Adrenal gland (tissue), 12 donors: ENCODE measurements around the gene ACAP3. TPM values are rescaled to one million over a fixed set of nuclear protein-coding genes. Genes with fewer than 3 reads are reported as not detected.
A peak's percentile ranks its signal among the peaks of the same experiment; 100 is the strongest.

Experiments
- DNase-seq, 7 donors: peaks; one replicate each; pipeline ENCODE4 v3.0.0-alpha.2; 2019 to 2020
- H3K27ac ChIP-seq, 5 donors: fragments of 200-600 bp; sonication (generic) in 4 of 5; 1 replicate in 3 of 5; 2 replicates in 2 of 5; pipeline versions ENCODE4 v1.5.1 to v1.8.0; 2016 to 2020; ENCODE audit warnings: mild to moderate bottlenecking in 1 of 5
- H3K27me3 ChIP-seq: fragments of 200-600 bp; 2 replicates; pipeline ENCODE4 v1.8.0; 2021
- H3K36me3 ChIP-seq, 2 donors: fragments of 200-600 bp; replicated peaks in 1 of 2; 1 replicate in 1 of 2; 2 replicates in 1 of 2; pipeline versions ENCODE4 v1.5.1 to v1.8.0; 2018 to 2022
- H3K4me1 ChIP-seq, 2 donors: fragments of 200-600 bp; replicated peaks in 1 of 2; 1 replicate in 1 of 2; 2 replicates in 1 of 2; pipeline versions ENCODE4 v1.5.1 to v1.8.0; 2018 to 2021
- H3K4me3 ChIP-seq, 4 donors: fragments of 200-600 bp; sonication (generic) in 3 of 4; one replicate each; pipeline ENCODE4 v1.5.1; 2016 to 2018
- H3K9me3 ChIP-seq, 3 donors: fragments of 200-600 bp; sonication (generic) in 1 of 3; replicated peaks in 1 of 3; 1 replicate in 2 of 3; 2 replicates in 1 of 3; pipeline versions ENCODE4 v1.5.1 to v1.8.0; 2016 to 2021
- CTCF ChIP-seq, 6 experiments: fragments of 450-650 bp in 4 of 6; fragments of 200-600 bp in 2 of 6; sonication (generic) in 1 of 6; IDR thresholded peaks; 1 replicate in 5 of 6; 2 replicates in 1 of 6; pipeline versions ENCODE4 v1.5.1 to v1.8.0; 2016 to 2021; ENCODE audit warnings: antibody characterized with exemption in 6 of 6, mild to moderate bottlenecking in 2 of 6, moderate library complexity in 1 of 6
- POLR2A ChIP-seq, 2 donors: fragments of 450-650 bp; IDR thresholded peaks; one replicate each; pipeline ENCODE4 v1.6.1; 2017; ENCODE audit warnings: antibody characterized with exemption in 2 of 2, mild to moderate bottlenecking in 2 of 2, moderate library complexity in 1 of 2
- WGBS, 4 donors: extraction: QIAGEN DNeasy Blood & Tissue Kit in 2 of 4; methylation state at CpG; one replicate each; pipeline versions ENCODE4 v1.1.5 to v1.1.7; 2013 to 2017; 5-methylcytosine and 5-hydroxymethylcytosine counted together
- intact Hi-C, 2 donors: fragments of 100-400 bp; cut with DNase I; formaldehyde crosslinking; loops; one replicate each; pipeline versions ENCODE4 v1.14.1 to v1.15.0; 2022 to 2023
- polyA plus RNA-seq, 3 donors: library from polyadenylated mRNA; stranded (reverse); fragments of 200-250 nt in 2 of 3; fragments of 350-450 nt in 1 of 3; fragmentation: Illumina TruSeq in 1 of 3; extraction: RNeasy Lipid Tissue Mini Kit (QIAGEN cat#74804) in 1 of 3; gene quantifications; one replicate each; pipeline ENCODE4 v1.2.3, GENCODE V29; 2013 to 2014
- total RNA-seq, 9 donors: library from RNA; depleted of rRNA in 4 of 9; stranded (reverse); fragments of >200 nt in 4 of 9; fragments of 120-200 nt in 1 of 9; fragmentation: NEBNext Ultra II Directional in 1 of 9; extraction: Animal tissue kit (Norgen Biotek cat#: 25700) in 1 of 9; gene quantifications; one replicate each; pipeline versions ENCODE4 v1.1.0 to v1.2.4, GENCODE V29; 2013 to 2023
- donor health status: healthy with polysubstance abuse.
- donor health status: Bipolar disorder and iron deficiency.
- donor health status: DM: yes; HTN: yes; CAD: no.
- donor health status: DM: no; HTN: no; CAD: no.
- donor health status: DM: no; HTN: no; CAD: no.
- donor health status: DM: yes; HTN: yes; CAD: no.

Gene ACAP3
- total and polyA plus RNA-seq, 12 donors: 5.0 to 385 (median 40.8) TPM

GRCh38 chr1:1329304-1330210 is 21.8 kb upstream of the ACAP3 start:
- Histone ChIP-seq H3K4me1 (peaks cover 6 to 27% of the 10 kb centered on the region in 2 donors), H3K27me3 (no peaks in the 10 kb centered on the region), H3K4me3 (no peak overlapping the region), H3K27ac (no peak overlapping the region), H3K9me3 (no peaks in the 10 kb centered on the region), H3K36me3 (peaks cover 0 to 19% of the 10 kb centered on the region in 2 donors)
- WGBS, 4 donors: 85 to 88% (median 86%) methylated on average over 43 to 58 of the region's 58 CpGs
- TF ChIP-seq POLR2A (IDR thresholded peaks at IDR 0.05) (no peak), CTCF (IDR thresholded peaks at IDR 0.05) (no peak)
- DNase-seq: no peak
- intact Hi-C loops: no loop called here

GRCh38 chr1:1328254-1328653 is 20.5 kb upstream of the ACAP3 start:
- WGBS, 4 donors: 76 to 92% (median 85%) methylated on average over 2 to 15 of the region's 15 CpGs
- Histone ChIP-seq H3K9me3 (no peaks in the 10 kb centered on the region), H3K36me3 (peaks cover 0 to 19% of the 10 kb centered on the region in 2 donors), H3K4me3 (no peak overlapping the region), H3K27ac (no peak overlapping the region), H3K27me3 (no peaks in the 10 kb centered on the region), H3K4me1 (peaks cover 6 to 31% of the 10 kb centered on the region in 2 donors)
- DNase-seq: no peak
- TF ChIP-seq CTCF (IDR thresholded peaks at IDR 0.05): no peak
- TF ChIP-seq POLR2A (IDR thresholded peaks at IDR 0.05): no peak
- intact Hi-C loops: no loop called here

GRCh38 chr1:1327291-1327690 is 19.6 kb upstream of the ACAP3 start:
- Histone ChIP-seq H3K27ac (no peak overlapping the region), H3K27me3 (no peaks in the 10 kb centered on the region), H3K36me3 (peaks cover 0 to 19% of the 10 kb centered on the region in 2 donors), H3K4me1 (peaks cover 6 to 37% of the 10 kb centered on the region in 2 donors), H3K9me3 (no peaks in the 10 kb centered on the region), H3K4me3 (no peak overlapping the region)
- no peak for DNase-seq
- WGBS, 4 donors: 87 to 93% (median 89%) methylated on average over 21 to 40 of the region's 40 CpGs
- TF ChIP-seq POLR2A (IDR thresholded peaks at IDR 0.05) (no peak), CTCF (IDR thresholded peaks at IDR 0.05) (no peak)
- intact Hi-C loops: no loop called here

- DNase-seq: no peak
- intact Hi-C loops: no loop called here
- no peaks in the 10 kb centered on the region for H3K9me3 ChIP-seq
- H3K4me3 ChIP-seq: no peak overlapping the region
- WGBS, 4 donors: 57 to 71% (median 61%) methylated on average over 8 of the region's 8 CpGs
- peak overlapping the region in 1 of 5 donors; percentile 89 for H3K27ac ChIP-seq
- TF ChIP-seq POLR2A (IDR thresholded peaks at IDR 0.05) (no peak), CTCF (IDR thresholded peaks at IDR 0.05) (no peak)
- peaks cover 0 to 19% of the 10 kb centered on the region in 2 donors for H3K36me3 ChIP-seq
- H3K4me1 ChIP-seq: peaks cover 6 to 37% of the 10 kb centered on the region in 2 donors
- H3K27me3 ChIP-seq: no peaks in the 10 kb centered on the region
Measured at GRCh38 chr1:1326075-1326605, 18.4 kb upstream of the ACAP3 start.
